HG03354 (cell line): ENCODE data around the gene ITPK1.

ENCODE experiments used
- ATAC-seq: cut with Tn5 transposase; IDR thresholded peaks from one replicate; pipeline ENCODE4 v1.9.1; 2021; ENCODE audit warnings: mild to moderate bottlenecking; ENCODE audit not compliant: unreplicated experiment, poor library complexity, severe bottlenecking

Gene ITPK1

GRCh38 chr14:93003945-93004698, 111.6 kb downstream of the ITPK1 start:
- ATAC-seq, result no peak

GRCh38 chr14:93002851-93003298, 112.8 kb downstream of the ITPK1 start:
- no peak for ATAC-seq

- no peak for ATAC-seq
These were observed 113.7 kb downstream of the ITPK1 start for GRCh38 chr14:93002049-93002448.

GRCh38 chr14:92998946-92999345, 116.8 kb downstream of the ITPK1 start:
- ATAC-seq, result no peak

DNA sequence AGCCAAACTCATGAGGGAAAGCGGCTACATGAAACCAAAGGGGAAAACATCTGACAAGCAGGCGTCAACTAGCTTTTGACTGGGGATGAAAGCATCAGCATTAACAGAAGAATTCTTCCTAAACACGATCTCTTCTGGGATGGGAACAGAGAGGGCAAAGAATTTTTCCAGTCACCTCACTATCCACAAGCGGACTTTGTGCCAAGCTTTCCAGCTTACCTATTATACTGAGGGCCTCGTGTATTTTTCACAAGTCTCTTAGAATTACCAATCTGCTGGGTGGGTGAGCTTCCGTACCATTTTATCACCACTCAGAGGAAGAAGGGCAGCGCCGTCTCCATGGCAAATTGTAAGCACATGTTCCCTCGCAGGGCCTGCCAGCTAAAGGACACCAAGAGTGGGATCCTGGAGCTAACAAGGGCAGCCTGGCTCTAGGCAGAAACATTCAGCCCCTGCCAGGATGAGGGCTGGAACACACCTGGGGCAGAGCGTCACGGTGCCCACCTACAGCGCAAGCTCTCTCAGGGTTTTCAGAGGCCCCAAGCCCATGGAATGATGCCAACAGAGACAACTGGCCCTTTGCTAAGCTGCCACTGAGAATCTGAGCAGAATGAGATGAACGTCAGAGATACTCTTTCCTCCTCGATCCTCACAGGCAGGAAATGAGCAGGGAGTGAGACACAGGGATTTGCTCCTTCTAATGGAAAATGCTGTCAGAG, 118.2 kb downstream of the ITPK1 start:
- ATAC-seq, result no peak

DNA sequence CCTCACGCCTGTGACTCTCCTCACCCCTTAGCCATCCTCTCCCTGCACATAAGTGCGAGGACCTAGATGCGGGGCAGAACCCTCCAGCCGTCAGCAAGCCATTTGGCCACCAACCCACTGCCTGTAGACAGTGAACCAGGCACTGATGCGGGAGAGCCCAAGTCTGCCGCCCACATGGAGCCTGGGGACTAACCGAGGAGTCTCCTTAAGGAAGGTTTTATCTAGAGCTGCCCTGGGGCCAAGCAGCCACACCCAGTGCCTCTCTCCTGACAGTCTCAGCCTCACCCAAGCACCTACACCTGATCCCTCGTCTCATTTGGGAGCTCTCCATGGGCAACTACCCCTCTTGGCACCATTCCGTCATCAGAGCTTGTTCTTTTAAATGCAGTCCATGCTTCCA, 120.1 kb downstream of the ITPK1 start:
- ATAC-seq, result no peak

DNA sequence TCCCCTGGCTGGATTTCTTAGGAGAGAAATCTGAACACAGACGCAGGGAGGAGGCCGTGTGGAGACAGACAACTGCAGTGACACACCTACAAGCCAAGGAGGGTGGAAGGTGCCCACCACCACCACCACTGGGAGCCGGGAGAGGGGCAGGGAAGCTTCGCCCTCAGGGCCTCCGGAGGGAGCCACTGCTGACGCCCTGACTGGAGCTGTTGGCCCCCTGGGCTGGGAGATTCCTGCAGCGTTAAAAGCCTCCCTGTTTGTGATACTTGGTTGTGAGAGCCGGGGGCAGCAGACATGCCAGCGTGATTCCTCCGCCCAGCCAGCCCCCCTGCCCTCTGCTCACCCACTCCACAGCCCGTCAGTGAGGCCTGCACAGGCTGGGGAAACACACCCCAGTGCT, 120.8 kb downstream of the ITPK1 start:
- ATAC-seq, result no peak

- no peak for ATAC-seq
These were observed 121.5 kb downstream of the ITPK1 start for GRCh38 chr14:92994131-92994676.

DNA sequence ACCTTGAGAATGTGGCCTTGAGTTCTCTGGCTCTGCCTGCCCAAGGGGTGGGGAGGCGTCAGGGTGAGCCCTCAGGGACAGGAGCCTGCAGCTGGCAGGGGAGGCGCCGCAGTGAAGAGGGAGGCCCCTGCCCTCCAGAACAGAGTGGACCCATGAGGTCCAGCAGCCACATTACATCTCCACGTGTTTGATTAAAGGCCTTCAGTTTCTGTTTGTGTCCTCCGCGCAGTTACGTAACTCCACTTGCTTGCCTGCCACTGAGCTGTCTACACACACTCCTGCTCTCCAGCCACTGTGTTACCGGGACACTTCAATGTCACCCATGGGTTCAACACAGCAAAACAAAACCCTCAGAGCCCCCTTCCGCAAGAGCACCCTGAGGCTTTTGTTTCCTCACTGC, 122.4 kb downstream of the ITPK1 start:
- no peak for ATAC-seq

DNA sequence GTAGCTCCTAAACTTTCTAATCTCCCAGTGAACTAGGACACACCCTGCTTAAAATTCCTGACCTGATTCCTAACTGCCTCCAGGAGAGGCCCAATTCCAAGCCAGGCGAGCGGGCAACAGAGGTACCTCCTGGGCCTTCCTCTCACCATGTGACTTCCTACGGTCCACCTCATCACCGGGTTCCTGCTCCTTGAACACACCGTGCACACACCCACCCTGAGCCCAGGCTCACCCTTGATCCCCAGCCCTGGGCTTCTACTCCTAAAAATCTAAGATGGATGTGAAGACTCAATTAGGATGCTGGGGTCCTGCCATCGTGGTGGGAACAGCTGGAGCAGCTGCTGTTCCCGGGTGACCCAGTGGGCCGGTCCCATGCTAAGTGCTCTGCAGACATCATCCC, 124.2 kb downstream of the ITPK1 start:
- ATAC-seq, result no peak

GRCh38 chr14:92990456-92991430, 125.0 kb downstream of the ITPK1 start:
- no peak for ATAC-seq

- no peak for ATAC-seq
These were observed 126.7 kb downstream of the ITPK1 start for GRCh38 chr14:92988786-92989755.

DNA sequence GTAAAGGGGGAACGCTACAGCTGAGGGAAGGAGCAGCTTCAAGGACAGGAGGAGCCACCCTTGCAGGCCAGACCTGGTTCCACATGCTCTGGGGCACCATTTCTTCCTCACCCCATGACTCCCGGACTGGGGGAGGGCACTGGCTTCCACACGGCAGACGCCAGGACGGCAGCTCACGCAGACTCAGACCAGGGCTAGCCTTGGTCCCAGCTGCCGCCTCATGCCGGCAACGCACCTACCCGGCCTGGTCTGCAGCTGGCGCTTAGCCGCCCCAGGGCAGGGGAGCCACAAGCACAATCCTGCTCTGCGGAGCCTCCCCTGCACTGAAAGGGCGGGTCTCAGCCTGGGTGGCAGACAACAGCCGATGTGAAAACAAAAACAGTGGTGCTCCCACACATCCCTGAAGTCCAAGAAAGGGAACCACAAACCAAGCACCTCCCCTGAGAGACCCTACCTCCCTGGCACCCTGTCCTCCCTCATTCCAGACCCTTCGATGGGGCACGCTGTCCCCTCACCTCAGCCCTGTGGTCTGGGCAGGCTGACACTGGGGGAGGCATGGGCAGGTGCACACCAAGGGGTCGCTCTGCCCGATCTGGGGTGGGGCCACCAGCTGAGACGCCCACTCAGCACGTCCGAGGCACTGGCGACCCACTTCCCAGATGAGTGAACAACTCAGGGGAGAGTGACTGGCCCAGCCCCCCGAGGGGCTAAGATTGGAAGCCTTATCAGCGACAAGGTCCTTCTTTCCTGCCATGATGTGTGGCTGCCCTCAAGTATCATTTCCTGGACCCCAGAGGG, 127.8 kb downstream of the ITPK1 start:
- ATAC-seq, result no peak

DNA sequence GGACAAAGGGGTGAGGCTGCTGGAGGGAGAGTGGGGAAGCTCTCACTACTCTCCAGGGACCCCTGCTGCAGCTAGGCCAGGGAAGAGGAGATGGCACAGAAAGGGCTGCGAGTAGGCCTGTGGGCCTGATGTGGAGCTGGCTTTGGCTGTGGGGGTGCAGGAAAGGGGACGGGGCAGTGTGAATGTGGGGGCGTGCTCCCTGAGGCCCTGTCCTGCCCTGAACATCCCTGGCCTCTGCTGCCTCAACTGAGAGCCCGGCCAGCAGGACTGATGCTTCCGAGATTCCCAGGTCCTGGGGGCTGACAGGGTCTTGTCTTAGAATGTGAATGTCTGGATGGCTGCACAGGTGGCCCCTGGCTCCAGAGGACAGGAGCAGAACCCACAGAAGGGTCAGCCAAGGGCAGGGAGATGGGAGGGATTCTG, 128.6 kb downstream of the ITPK1 start:
- ATAC-seq, result no peak

DNA sequence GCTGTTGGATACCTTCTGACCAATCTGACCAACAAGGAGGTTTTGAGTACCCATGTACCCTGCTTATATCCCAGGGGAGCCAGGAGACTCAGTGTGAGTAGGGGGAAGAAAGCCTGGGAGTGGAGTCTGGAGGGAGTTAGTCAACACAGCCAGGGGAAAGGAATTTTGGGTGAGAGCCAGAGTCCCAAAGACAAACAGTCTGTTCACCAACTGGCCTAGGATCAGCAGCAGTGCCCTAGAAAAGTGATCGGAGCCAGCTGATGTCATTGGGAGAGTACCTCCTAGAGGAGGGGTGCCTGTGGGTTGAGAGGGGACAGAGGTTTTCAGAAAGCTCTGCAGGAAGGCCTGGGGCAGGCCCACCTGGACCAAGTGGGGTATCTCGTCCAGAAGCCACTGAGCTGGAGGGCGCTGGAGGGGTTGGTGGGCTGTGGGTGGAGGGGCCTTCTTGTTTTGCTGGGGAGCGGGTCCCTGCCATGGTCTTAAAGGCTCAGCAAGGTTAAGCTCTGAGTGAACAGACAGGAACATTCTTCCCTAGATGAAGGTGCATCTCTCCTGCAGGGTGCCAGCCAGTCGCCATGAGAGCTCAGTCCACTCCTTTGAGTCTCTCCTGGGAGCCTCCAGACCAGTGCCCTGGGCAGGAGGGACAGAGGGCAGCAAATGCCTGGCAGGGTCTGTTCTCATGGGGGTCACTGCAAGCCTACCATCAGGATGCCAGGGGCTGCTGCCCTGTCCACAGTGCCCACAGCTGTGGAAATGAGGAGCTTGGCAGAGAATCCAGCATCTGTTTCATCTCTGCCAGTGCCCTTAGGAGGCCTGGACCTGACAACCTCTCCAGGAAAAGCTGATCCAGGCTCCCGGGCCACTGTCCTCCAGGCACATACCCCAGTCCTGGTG, 129.2 kb downstream of the ITPK1 start:
- ATAC-seq, result no peak

GRCh38 chr14:92985521-92985920, 130.2 kb downstream of the ITPK1 start:
- no peak for ATAC-seq

DNA sequence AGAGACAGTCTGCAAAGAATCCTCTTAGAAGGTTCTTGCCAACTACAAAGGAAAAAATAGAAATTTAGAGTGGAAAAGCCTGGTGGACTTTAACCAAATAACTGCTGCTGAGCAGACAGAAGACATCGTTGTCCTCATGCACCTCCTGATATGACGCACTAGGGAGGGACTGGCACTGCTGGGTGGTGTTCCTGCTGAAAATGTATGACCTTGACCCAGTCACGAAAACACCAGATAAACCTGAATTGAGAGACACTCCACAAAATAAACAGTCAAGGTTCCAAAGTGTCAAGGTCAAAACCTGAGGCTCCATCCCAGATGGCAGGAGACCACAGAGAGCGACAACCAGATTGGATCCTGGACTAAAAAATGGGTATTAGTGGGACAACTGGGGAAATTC, 130.8 kb downstream of the ITPK1 start:
- ATAC-seq, result no peak
